HepG2 (cell line): Measurements from ENCODE around the gene CLDN15. TPM values are rescaled to one million over a fixed set of nuclear protein-coding genes. Genes with fewer than 3 reads are reported as not detected.

Experiments
- BCL6 ChIP-seq: IDR thresholded peaks from 2 replicates; pipeline ENCODE4 v1.6.1; 2016; ENCODE audit warnings: missing genetic modification reagents, missing compliant biosample characterization
- CHCHD3 ChIP-seq: sonication (generic); formaldehyde crosslinking; IDR thresholded peaks from 2 replicates; pipeline ENCODE4 v1.8.0; 2022; ENCODE audit warnings: mild to moderate bottlenecking, missing genetic modification reagents, moderate library complexity
- EEA1 ChIP-seq: sonication (generic); formaldehyde crosslinking; IDR thresholded peaks from 2 replicates; pipeline ENCODE4 v1.5.1; 2020; ENCODE audit warnings: mild to moderate bottlenecking, missing genetic modification reagents, borderline replicate concordance
- GFI1 ChIP-seq: sonication (generic); formaldehyde crosslinking; IDR thresholded peaks from 2 replicates; pipeline ENCODE4 v1.5.0; 2020; ENCODE audit warnings: missing genetic modification reagents, mild to moderate bottlenecking, borderline replicate concordance
- PRDM15 ChIP-seq: sonication (generic); formaldehyde crosslinking; IDR thresholded peaks from 2 replicates; pipeline ENCODE4 v1.4.0; 2020; ENCODE audit warnings: missing genetic modification reagents
- PRMT3 ChIP-seq: sonication (generic); formaldehyde crosslinking; IDR thresholded peaks from 2 replicates; pipeline ENCODE4 v1.8.1; 2022; ENCODE audit warnings: low read depth, mild to moderate bottlenecking, moderate library complexity, missing genetic modification reagents, borderline replicate concordance
- RFX3 ChIP-seq: IDR thresholded peaks from 2 replicates; pipeline ENCODE4 v1.6.1; 2016; ENCODE audit warnings: missing biosample characterization, missing genetic modification reagents
- ZKSCAN1 ChIP-seq: fragments of 150-350 bp; IDR thresholded peaks from 2 replicates; pipeline ENCODE4 v1.6.1; 2014; ENCODE audit warnings: low read length
- ZNF543 ChIP-seq: sonication (generic); formaldehyde crosslinking; IDR thresholded peaks from 2 replicates; pipeline ENCODE4 v1.4.0; 2020; ENCODE audit warnings: mild to moderate bottlenecking, missing genetic modification reagents
- ZNF687 ChIP-seq: sonication (generic); formaldehyde crosslinking; IDR thresholded peaks from 2 replicates; pipeline ENCODE4 v1.5.1; 2020; ENCODE audit warnings: mild to moderate bottlenecking, missing genetic modification reagents, moderate library complexity
- polyA plus RNA-seq, 8 experiments: library from polyadenylated mRNA; depleted of rRNA in 3 of 8; stranded (reverse) in 7 of 8; unstranded in 1 of 8; fragments of >200 nt; fragmentation: Illumina TruSeq in 4 of 8; extraction: Trizol in 4 of 8; gene quantifications; 2 replicates each; pipeline versions ENCODE4 v1.2.1 to v1.2.3, GENCODE V29; 2011 to 2016; ENCODE audit warnings: low read depth in 4 of 8, missing spikeins in 1 of 8, mixed read lengths in 1 of 8; ENCODE audit not compliant: insufficient read depth in 1 of 8
- total RNA-seq, 5 experiments: library from RNA; depleted of rRNA; stranded (reverse); fragments of >200 nt; fragmentation: Illumina TruSeq; extraction: Trizol; gene quantifications; 2 replicates each; pipeline ENCODE4 v1.2.3, GENCODE V29; 2016; ENCODE audit warnings: low read depth in 1 of 5
- TF ChIP-seq, protein P1 (sequence below): IDR thresholded peaks from 2 replicates; pipeline ENCODE4 v1.4.0; 2020; ENCODE audit warnings: mild to moderate bottlenecking, missing genetic modification reagents
- TF ChIP-seq, protein P2 (sequence below): IDR thresholded peaks from 2 replicates; pipeline ENCODE4 v1.6.1; 2016; ENCODE audit warnings: missing genetic modification reagents, missing compliant biosample characterization

The CLDN15 gene
- total and polyA plus RNA-seq, 2 of the 13 experiments (the other 11 are each of a cell fraction or from before 2014, with no cell fraction given): 7.1 to 17.8 TPM

DNA sequence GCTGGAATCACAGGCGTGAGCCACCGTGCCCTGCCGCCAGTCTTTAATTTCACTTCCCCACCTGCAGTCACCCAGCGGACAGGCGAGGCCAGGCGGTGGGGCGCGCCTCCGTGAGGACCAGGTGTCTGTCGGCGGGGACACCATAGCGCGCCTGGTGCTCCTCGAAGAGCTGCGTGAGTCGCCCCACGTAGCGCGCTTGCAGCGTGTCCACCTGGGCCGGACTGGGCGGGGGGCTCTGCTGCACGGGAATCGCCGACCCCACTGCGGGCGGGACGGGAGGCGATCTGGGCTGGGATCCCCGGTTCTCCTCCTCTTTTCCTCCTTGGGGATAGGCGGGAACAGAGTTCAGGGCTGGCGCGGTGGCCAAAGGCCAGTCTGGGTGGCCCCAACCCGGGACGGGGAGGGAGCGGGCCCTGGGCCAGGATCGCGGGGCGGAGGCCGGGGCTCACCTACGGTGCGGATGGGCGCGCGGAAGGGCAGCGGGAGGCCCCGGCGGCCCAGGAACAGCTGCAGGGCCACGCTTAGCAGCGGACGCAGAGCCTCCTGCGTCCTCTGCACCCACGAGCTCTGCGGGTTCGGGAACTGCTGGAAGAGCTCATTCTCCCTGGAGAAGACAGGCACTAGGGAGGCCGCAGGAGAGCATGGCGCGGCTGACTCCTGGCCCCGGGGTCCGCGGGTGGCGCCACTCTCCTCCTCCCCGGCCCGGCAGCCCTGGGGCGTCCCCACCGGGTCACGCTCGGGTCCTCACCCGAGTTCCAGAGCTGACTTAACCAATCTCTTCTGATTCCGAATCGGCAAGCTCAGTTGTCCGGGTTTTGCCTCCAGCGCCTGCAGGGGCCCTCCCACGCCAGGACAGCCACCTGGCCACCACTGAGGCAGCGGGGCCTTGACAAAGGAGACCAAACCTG is 35.7 kb downstream of the CLDN15 start (continued):
- TF ChIP-seq ZNF687 (CRISPR knock-in tag): peak; percentile 89
- peak; percentile 15; the same call in 1 of the 2 replicates for TF ChIP-seq BCL6 (CRISPR knock-in tag)
- TF ChIP-seq GFI1 (CRISPR knock-in tag): peak; percentile 69; the same call in 1 of the 2 replicates
- peak; percentile 77; the same call in 1 of the 2 replicates for TF ChIP-seq CHCHD3 (CRISPR knock-in tag)
- TF ChIP-seq EEA1 (CRISPR knock-in tag): no peak; the same call in 1 of the 2 replicates
- TF ChIP-seq ZNF543 (CRISPR knock-in tag): peak; percentile 84; the same call in 1 of the 2 replicates
- TF ChIP-seq, protein P1, sequence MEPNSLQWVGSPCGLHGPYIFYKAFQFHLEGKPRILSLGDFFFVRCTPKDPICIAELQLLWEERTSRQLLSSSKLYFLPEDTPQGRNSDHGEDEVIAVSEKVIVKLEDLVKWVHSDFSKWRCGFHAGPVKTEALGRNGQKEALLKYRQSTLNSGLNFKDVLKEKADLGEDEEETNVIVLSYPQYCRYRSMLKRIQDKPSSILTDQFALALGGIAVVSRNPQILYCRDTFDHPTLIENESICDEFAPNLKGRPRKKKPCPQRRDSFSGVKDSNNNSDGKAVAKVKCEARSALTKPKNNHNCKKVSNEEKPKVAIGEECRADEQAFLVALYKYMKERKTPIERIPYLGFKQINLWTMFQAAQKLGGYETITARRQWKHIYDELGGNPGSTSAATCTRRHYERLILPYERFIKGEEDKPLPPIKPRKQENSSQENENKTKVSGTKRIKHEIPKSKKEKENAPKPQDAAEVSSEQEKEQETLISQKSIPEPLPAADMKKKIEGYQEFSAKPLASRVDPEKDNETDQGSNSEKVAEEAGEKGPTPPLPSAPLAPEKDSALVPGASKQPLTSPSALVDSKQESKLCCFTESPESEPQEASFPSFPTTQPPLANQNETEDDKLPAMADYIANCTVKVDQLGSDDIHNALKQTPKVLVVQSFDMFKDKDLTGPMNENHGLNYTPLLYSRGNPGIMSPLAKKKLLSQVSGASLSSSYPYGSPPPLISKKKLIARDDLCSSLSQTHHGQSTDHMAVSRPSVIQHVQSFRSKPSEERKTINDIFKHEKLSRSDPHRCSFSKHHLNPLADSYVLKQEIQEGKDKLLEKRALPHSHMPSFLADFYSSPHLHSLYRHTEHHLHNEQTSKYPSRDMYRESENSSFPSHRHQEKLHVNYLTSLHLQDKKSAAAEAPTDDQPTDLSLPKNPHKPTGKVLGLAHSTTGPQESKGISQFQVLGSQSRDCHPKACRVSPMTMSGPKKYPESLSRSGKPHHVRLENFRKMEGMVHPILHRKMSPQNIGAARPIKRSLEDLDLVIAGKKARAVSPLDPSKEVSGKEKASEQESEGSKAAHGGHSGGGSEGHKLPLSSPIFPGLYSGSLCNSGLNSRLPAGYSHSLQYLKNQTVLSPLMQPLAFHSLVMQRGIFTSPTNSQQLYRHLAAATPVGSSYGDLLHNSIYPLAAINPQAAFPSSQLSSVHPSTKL (CRISPR knock-in tag): 0 out of 2 replicates have a peak, but pooled peaks have one; percentile 42
- peak; percentile 93 for TF ChIP-seq PRDM15
- TF ChIP-seq PRMT3: no peak
- TF ChIP-seq RFX3 (CRISPR knock-in tag): no peak
- TF ChIP-seq ZKSCAN1: no peak
- TF ChIP-seq, protein P2, sequence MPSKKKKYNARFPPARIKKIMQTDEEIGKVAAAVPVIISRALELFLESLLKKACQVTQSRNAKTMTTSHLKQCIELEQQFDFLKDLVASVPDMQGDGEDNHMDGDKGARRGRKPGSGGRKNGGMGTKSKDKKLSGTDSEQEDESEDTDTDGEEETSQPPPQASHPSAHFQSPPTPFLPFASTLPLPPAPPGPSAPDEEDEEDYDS (CRISPR knock-in tag): 0 out of 2 replicates have a peak, but pooled peaks have one; percentile 25
